HAP-1 (cell line): Measurements from ENCODE around the gene ST6GALNAC6.

Source experiments
- DNase-seq, 2 experiments: peaks; one replicate each; pipeline ENCODE4 v3.0.0-alpha.2; 2016 to 2020; ENCODE audit warnings: low spot score in 2 of 2
- H3K27me3 ChIP-seq: fragments of 250-450 bp; sonication (Bioruptor Pico); 2 replicates; pipeline ENCODE4 v1.5.1; 2020; ENCODE audit warnings: low read depth, mild to moderate bottlenecking, moderate library complexity
- H3K36me3 ChIP-seq: fragments of 250-450 bp; sonication (Bioruptor Pico); replicated peaks from 2 replicates; pipeline ENCODE4 v1.5.1; 2020; ENCODE audit warnings: mild to moderate bottlenecking
- H3K4me1 ChIP-seq: fragments of 250-450 bp; sonication (Bioruptor Pico); 2 replicates; pipeline ENCODE4 v1.5.1; 2020; ENCODE audit warnings: mild to moderate bottlenecking
- H3K4me3 ChIP-seq: fragments of 250-450 bp; sonication (Bioruptor Pico); 2 replicates; pipeline ENCODE4 v1.5.1; 2020; ENCODE audit warnings: mild to moderate bottlenecking, moderate library complexity
- H3K9me3 ChIP-seq: fragments of 250-450 bp; sonication (Bioruptor Pico); 2 replicates; pipeline ENCODE4 v1.5.1; 2020; ENCODE audit warnings: mild to moderate bottlenecking, moderate library complexity
- in situ Hi-C: fragments of 300-500 bp; cut with MboI; formaldehyde crosslinking; loops from 3 replicates; pipeline ENCODE4 v1.14.3; 2020; ENCODE audit warnings: low sequenced_read_pairs, inconsistent platforms, mixed read lengths

ST6GALNAC6 gene

DNA sequence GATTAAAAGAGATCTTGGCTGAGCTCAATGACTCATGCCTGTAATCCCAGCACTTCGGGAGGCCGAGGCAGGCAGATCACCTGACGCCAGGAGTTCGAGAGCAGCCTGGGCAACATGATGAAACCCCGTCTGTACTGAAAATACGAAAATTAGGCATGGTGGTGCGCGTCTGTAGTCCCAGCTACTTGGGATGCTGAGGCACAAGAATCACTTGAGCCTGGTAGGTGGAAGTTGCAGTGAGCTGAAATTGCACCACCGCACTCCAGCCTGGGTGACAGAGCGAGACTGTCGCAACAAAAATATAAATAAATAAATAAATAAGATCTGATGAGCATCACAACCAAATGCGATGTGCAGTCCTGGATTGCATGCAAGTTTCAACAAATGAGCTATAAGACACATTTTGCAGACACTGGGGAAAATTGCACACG, 36.2 kb downstream of the ST6GALNAC6 start:
- Histone ChIP-seq H3K36me3 (no peaks in the 10 kb centered on the region), H3K27me3 (no peaks in the 10 kb centered on the region), H3K4me3 (no peak overlapping the region), H3K9me3 (no peaks in the 10 kb centered on the region), H3K4me1 (no peaks in the 10 kb centered on the region)
- no peak for DNase-seq
- in situ Hi-C loops = no loop called here

DNA sequence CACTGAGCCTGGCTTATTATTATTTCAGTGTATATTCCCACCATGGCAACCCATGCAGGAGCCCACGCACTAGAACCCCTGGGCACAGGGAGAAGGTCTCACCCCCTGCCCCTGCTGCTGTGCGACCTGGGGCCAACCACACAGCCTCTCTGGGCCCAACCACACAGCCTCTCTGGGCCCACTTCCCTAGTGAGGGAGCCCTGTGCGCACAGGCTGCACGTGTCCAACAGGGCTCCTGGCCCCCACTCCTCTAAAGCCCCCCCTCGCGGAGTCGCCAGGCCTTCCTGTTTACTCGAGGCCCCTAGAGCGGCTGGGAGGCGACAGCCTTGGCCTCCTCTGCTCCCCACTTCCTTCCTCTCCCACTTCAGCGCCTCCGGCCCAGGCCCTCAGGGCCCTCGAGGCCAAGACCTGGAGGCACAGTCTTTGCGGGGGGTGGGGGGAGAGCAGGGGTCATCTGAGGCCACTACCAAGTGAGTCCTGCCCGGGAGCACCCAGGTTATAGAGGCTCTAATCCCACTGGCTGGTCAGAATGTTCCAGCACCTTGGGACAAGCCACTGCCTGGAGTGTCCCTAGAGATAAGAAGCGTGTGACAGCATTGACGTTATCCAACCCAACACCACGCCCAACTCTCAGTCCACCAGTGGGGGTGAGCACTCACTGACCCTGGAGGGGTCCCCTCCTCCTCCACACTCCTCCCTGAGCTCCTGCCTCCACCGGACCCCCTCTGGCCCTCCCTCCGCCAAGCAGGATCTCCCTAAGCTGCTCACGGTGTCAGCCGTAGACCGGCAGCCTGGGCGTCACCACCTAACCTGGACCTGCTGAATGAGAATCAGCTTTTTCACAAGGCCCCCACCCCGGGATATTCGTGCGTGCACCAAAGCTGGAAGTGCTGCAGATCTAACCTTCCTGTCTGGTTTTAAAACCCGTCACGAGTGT, 37.1 kb downstream of the ST6GALNAC6 start:
- Histone ChIP-seq H3K4me1 (no peaks in the 10 kb centered on the region), H3K4me3 (no peak overlapping the region)

DNA sequence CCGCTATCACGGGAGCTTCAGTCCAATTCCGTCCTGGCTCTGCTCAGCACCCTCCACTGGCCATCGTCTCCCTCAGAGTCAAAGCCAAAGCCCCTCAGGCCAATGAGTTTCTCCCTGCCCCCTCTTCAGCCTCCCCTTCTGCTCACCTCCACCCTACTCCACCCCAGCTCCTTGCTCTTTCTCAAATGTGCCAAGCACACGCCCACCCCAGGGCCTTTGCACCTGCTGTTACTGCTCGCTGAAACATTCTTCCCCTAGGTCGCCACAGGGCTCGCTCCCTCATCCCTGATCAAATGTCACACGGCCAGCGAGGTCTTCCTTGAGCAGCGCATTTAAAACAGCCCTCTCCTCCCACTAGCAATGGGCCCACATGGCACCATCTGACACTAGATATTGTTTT, 38.6 kb downstream of the ST6GALNAC6 start:
- in situ Hi-C loops = no loop called here
- no peaks in the 10 kb centered on the region for H3K4me1 ChIP-seq
- no peaks in the 10 kb centered on the region for H3K27me3 ChIP-seq
- H3K4me3 ChIP-seq = no peak overlapping the region
- no peak for DNase-seq
- no peaks in the 10 kb centered on the region for H3K9me3 ChIP-seq
- H3K36me3 ChIP-seq = no peaks in the 10 kb centered on the region

More for the DNA sequence above, 37.1 kb downstream of the ST6GALNAC6 start:
- no peaks in the 10 kb centered on the region for H3K27me3 ChIP-seq
- in situ Hi-C loops = no loop called here
- H3K9me3 ChIP-seq = no peaks in the 10 kb centered on the region
- no peak for DNase-seq
- H3K36me3 ChIP-seq = no peaks in the 10 kb centered on the region

DNA sequence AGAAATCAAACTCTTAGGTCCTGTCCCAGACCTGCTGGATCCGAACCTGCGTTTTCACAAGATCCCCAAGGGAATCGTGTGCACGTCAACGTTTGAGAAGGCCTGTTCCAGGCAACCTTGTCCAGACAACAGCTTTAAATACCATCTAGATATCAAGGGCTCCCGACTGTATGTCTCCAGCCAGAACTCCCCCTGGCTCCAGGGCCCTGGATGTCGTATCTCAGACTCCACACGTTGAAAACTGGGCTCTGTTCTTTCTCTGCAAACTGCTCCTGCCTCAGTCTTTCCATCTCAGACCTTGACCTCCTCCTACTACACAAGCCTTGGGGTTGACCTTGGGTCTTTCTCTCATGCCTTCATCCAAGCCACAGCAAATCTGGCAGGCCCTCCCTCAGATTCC, 39.1 kb downstream of the ST6GALNAC6 start:
- H3K27me3 ChIP-seq = no peaks in the 10 kb centered on the region
- H3K36me3 ChIP-seq = no peaks in the 10 kb centered on the region
- in situ Hi-C loops = no loop called here
- no peak for DNase-seq
- H3K4me1 ChIP-seq = no peaks in the 10 kb centered on the region
- no peaks in the 10 kb centered on the region for H3K9me3 ChIP-seq
- H3K4me3 ChIP-seq = no peak overlapping the region

DNA sequence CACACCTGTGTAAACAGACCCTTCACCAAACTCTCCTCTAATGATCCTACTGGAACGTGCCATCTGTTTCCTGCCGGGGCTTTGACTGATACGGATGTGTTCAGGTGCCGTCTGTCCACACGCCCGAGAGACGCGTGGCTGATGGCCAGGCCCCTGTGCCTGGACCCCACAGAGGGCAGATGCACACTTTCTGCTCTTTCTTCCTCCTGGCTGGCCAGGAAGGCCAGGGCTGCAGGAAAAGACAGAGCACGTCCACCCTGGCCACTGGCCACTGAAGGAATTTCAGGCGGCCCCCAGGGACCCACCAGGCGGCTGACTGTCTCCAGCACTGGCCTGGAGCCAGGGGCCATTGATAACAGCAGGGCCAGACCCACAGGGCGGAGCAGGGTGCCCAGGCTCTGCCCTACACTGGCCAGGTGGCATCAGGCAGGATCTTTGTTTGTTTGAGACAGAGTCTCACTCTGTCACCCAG, 41.3 kb downstream of the ST6GALNAC6 start:
- in situ Hi-C loops = no loop called here
- Histone ChIP-seq H3K36me3 (no peaks in the 10 kb centered on the region), H3K27me3 (no peaks in the 10 kb centered on the region), H3K4me1 (no peaks in the 10 kb centered on the region), H3K9me3 (no peaks in the 10 kb centered on the region), H3K4me3 (no peak overlapping the region)
- no peak for DNase-seq

GRCh38 chr9:127857278-127857677, 42.1 kb downstream of the ST6GALNAC6 start:
- in situ Hi-C loops = no loop called here
- H3K36me3 ChIP-seq = no peaks in the 10 kb centered on the region
- H3K27me3 ChIP-seq = no peaks in the 10 kb centered on the region
- no peak for DNase-seq
- no peaks in the 10 kb centered on the region for H3K9me3 ChIP-seq
- no peak overlapping the region for H3K4me3 ChIP-seq
- H3K4me1 ChIP-seq = no peaks in the 10 kb centered on the region

- DNase-seq = no peak
- Histone ChIP-seq H3K9me3 (no peaks in the 10 kb centered on the region), H3K36me3 (no peaks in the 10 kb centered on the region), H3K27me3 (no peaks in the 10 kb centered on the region), H3K4me1 (no peaks in the 10 kb centered on the region), H3K4me3 (no peak overlapping the region)
- in situ Hi-C loops = no loop called here
Observed at GRCh38 chr9:127856729-127857116, 42.7 kb downstream of the ST6GALNAC6 start.

- in situ Hi-C loops = no loop called here
- Histone ChIP-seq H3K4me3 (no peak overlapping the region), H3K9me3 (no peaks in the 10 kb centered on the region), H3K4me1 (no peaks in the 10 kb centered on the region), H3K27me3 (no peaks in the 10 kb centered on the region), H3K36me3 (no peaks in the 10 kb centered on the region)
- DNase-seq = no peak
Observed at GRCh38 chr9:127856094-127856728, 43.2 kb downstream of the ST6GALNAC6 start.

GRCh38 chr9:127855522-127855921, 43.9 kb downstream of the ST6GALNAC6 start:
- no peaks in the 10 kb centered on the region for H3K4me1 ChIP-seq
- H3K4me3 ChIP-seq = no peak overlapping the region
- in situ Hi-C loops = no loop called here
- no peaks in the 10 kb centered on the region for H3K27me3 ChIP-seq
- DNase-seq = no peak
- no peaks in the 10 kb centered on the region for H3K36me3 ChIP-seq
- H3K9me3 ChIP-seq = no peaks in the 10 kb centered on the region

GRCh38 chr9:127854960-127855359, 44.4 kb downstream of the ST6GALNAC6 start:
- Histone ChIP-seq H3K36me3 (no peaks in the 10 kb centered on the region), H3K27me3 (no peaks in the 10 kb centered on the region), H3K4me3 (no peak overlapping the region), H3K4me1 (no peaks in the 10 kb centered on the region), H3K9me3 (no peaks in the 10 kb centered on the region)
- in situ Hi-C loops = no loop called here
- DNase-seq = no peak

DNA sequence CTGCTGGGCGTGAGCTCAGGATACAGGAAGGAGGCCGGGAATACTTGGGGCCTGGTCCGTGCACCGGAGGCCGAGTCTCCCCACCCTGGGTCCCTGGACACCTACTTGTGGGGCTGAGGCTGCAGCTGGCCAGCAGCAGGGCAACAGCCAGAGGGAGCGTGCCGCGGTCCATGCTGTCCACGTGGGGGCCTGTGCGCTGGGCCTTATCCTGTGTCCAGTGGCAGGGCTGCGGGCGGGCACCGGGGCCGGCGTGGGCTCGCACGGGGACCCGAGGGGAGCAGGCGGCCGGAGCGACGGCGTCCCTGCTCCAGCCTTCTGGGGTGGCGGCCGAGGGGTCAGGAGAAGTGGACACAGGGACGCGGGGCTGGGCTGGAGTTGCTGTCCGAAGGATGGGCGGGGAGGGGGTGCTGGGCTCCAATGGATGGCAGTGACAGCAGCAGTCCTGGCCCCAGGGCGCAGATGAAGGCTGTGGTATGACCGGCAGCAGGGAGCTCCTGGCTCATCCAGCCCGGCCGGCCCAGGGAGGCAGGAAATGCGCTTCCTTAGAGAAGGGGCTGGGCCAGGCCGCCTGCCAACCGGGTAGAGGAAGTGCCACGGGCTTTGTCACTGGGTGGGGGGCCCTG, 45.1 kb downstream of the ST6GALNAC6 start, which contains the start of gene ENG:
Gene ENG, minus strand, starts transcription at position 475 of the 623 bp plus-strand sequence. Its CDS starts 303 bp downstream, at position 172.
- Histone ChIP-seq H3K4me3 (no peak within 1 kb of the TSS), H3K4me1 (no peaks in the 10 kb centered on the region), H3K36me3 (no peaks in the 10 kb centered on the region), H3K27me3 (no peaks in the 10 kb centered on the region), H3K9me3 (no peaks in the 10 kb centered on the region)
- no peak for DNase-seq
- in situ Hi-C loops = no loop called here

GRCh38 chr9:127853312-127854183, 45.9 kb downstream of the ST6GALNAC6 start:
- Histone ChIP-seq H3K4me3 (no peak overlapping the region), H3K36me3 (no peaks in the 10 kb centered on the region), H3K4me1 (no peaks in the 10 kb centered on the region), H3K9me3 (no peaks in the 10 kb centered on the region), H3K27me3 (no peaks in the 10 kb centered on the region)
- in situ Hi-C loops = no loop called here
- no peak for DNase-seq

GRCh38 chr9:127852829-127853228, 46.6 kb downstream of the ST6GALNAC6 start:
- DNase-seq = no peak
- Histone ChIP-seq H3K9me3 (no peaks in the 10 kb centered on the region), H3K4me1 (no peaks in the 10 kb centered on the region), H3K27me3 (no peaks in the 10 kb centered on the region), H3K36me3 (no peaks in the 10 kb centered on the region), H3K4me3 (no peak overlapping the region)
- in situ Hi-C loops = no loop called here
